ENCODE measurements around the gene GRAMD2A.

GRAMD2A gene

DNA sequence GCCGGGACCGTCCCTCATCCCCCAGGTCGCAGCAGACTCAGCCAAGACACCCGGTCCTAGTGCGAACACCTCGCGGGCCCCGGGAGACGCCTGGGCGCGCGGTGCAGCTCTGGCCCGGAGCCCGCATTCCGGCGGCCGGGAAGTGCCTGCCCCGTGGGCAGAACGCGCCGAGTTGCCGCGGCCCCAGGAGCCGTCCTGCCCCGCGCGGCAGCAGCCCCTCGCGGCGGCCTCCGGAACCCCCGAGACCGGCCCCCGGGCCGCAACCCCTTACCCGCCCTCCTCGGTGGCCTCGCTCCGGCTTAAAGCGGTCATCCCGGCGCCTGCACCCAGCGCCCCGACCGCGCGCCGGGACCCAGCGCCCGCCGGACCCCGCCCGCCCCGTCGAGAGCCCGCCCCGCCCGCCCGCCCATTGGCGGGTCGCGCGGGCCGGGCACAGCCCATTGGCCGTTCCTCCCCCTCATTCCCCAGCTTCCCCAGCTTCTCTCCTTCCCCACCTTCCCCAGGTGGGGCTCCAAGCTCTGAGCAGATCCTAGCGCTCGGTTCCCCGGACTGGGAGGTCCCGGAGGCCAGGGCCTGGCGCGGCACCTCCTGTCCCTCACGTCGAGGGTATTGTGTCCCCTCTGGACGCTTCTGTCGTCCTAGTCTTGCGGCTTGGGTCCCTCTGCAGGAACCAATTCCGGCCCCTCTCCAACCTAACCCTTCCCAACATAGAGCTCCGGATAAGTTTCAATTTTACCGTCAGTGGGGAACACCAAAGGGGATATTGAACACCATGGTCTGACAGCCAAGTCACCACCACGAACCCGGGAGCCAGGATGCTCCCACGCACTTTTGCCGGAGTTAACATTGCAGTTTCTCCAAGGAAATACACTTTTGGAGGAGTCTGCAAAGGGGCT is at the start of gene GRAMD2A:
TSS of gene GRAMD2A (minus strand) at position 328 of the 896 bp plus-strand sequence.
- peak within 1 kb of the TSS; percentile 9; the same call in 1 of the 2 replicates for H3K4me3 ChIP-seq (ENCODE audit: low read depth, low read length)
- no peak for DNase-seq (ENCODE audit: low read depth)
- TF ChIP-seq, protein P1, sequence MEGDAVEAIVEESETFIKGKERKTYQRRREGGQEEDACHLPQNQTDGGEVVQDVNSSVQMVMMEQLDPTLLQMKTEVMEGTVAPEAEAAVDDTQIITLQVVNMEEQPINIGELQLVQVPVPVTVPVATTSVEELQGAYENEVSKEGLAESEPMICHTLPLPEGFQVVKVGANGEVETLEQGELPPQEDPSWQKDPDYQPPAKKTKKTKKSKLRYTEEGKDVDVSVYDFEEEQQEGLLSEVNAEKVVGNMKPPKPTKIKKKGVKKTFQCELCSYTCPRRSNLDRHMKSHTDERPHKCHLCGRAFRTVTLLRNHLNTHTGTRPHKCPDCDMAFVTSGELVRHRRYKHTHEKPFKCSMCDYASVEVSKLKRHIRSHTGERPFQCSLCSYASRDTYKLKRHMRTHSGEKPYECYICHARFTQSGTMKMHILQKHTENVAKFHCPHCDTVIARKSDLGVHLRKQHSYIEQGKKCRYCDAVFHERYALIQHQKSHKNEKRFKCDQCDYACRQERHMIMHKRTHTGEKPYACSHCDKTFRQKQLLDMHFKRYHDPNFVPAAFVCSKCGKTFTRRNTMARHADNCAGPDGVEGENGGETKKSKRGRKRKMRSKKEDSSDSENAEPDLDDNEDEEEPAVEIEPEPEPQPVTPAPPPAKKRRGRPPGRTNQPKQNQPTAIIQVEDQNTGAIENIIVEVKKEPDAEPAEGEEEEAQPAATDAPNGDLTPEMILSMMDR (IDR thresholded peaks at IDR 0.05; ENCODE audit: low read depth, low read length, missing control alignments), result no peak

DNA sequence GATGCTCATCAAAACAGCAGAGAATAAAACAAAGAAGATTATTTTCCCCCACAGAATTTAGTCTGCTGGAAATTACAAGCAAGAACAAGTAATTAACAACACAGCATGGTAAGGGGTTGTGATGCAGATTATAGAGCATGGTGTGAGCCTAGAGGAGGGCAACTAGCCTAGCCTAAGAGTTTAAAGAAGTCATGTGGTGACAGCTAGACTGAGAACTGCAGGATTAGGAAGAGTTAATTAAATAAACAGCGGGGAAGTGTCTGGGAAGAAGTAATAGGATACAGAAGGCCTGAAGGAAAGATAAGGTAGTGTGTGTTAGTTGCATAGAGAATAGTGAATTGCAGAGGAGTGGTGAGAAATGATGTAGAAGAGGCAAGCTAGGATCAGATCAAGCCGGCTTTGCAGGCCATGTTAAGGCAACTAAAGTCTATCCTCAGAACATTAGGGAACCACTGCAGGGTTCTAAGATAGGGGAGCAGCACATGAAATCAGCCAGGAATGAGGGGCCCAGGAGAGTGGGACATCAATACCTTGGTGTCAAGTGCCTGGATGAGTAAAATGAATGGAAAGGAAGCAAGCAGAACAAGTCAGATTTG is 45.3 kb upstream of the GRAMD2A start:
- TF ChIP-seq, protein P1 (IDR thresholded peaks at IDR 0.05; ENCODE audit: low read depth, low read length, missing control alignments), result no peak
- H3K4me3 ChIP-seq (ENCODE audit: low read depth, low read length), result no peak overlapping the region
- DNase-seq (ENCODE audit: low read depth), result no peak

DNA sequence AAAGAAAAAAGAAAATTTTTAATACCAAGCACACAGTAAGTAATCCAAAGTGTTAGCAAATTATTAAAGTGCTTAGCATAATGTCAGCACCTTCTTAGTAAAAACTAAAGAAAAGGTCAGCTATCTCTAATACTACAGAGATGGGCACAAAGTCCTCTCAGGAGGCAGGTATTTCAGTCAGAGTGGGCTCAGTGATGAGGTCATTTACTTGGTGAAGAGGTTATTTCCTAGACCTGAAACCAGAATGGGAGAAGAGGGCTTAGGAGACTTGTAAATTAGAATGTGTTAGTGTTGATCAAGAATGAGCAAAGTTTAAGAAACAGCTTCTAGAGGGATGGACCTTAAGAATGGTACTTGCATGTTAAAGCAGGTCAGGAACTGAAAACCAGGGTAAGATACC is 42.1 kb upstream of the GRAMD2A start:
- no peak overlapping the region for H3K4me3 ChIP-seq (ENCODE audit: low read depth, low read length)
- no peak for DNase-seq (ENCODE audit: low read depth)
- TF ChIP-seq, protein P1 (IDR thresholded peaks at IDR 0.05; ENCODE audit: low read depth, low read length, missing control alignments), result no peak

DNA sequence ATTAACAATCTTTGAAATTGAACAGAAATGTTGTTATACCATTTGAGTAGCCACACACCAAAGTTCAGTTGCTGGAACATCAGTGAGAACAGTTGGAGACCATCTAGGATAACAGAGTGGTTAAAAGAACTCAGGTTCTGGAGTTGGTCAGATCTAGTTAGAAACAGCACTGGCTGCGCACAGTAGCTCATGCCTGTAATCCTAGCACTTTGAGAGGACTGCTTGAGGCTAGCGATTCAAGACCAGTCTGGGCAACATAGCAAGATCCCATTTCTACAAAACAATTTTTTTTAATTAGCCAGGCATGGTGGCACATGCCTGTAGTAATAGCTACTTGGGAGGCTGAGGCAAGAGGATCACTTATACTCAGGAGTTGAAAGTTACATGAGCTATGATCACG is 41.0 kb upstream of the GRAMD2A start:
- no peak overlapping the region for H3K4me3 ChIP-seq (ENCODE audit: low read depth, low read length)
- no peak for DNase-seq (ENCODE audit: low read depth)
- TF ChIP-seq, protein P1 (IDR thresholded peaks at IDR 0.05; ENCODE audit: low read depth, low read length, missing control alignments), result no peak

- no peak for DNase-seq (ENCODE audit: low read depth)
- TF ChIP-seq, protein P1 (IDR thresholded peaks at IDR 0.05; ENCODE audit: low read depth, low read length, missing control alignments), result no peak
- no peak overlapping the region for H3K4me3 ChIP-seq (ENCODE audit: low read depth, low read length)
Observed at GRCh38 chr15:72237853-72238224, 40.3 kb upstream of the GRAMD2A start.

GRCh38 chr15:72237029-72237852 is 39.7 kb upstream of the GRAMD2A start:
- DNase-seq (ENCODE audit: low read depth), result no peak
- TF ChIP-seq, protein P1 (IDR thresholded peaks at IDR 0.05; ENCODE audit: low read depth, low read length, missing control alignments), result no peak
- H3K4me3 ChIP-seq (ENCODE audit: low read depth, low read length), result peak overlapping the region; percentile 9; the same call in 1 of the 2 replicates

All from GM12864 (cell line).